Peyer's patch (tissue), 4 donors: Measurements from ENCODE around the gene PHOSPHO1. TPM values are rescaled to one million over a fixed set of nuclear protein-coding genes. Genes with fewer than 3 reads are reported as not detected.

Source experiments
- DNase-seq, 3 donors: peaks; one replicate each; pipeline ENCODE4 v3.0.0-alpha.2; 2017 to 2019
- H3K27ac ChIP-seq, 4 donors: fragments of 200-600 bp; sonication (generic); one replicate each; pipeline ENCODE4 v1.5.1; 2016 to 2019
- H3K27me3 ChIP-seq, 2 donors: fragments of 200-600 bp; sonication (generic); one replicate each; pipeline ENCODE4 v1.5.1; 2019
- H3K36me3 ChIP-seq, 3 donors: fragments of 200-600 bp; sonication (generic); one replicate each; pipeline ENCODE4 v1.5.1; 2016 to 2019
- H3K4me1 ChIP-seq, 4 donors: fragments of 200-600 bp; sonication (generic); one replicate each; pipeline ENCODE4 v1.5.1; 2016 to 2019
- H3K4me3 ChIP-seq, 4 donors: fragments of 200-600 bp; sonication (generic); 1 replicate in 3 of 4; 2 replicates in 1 of 4; pipeline ENCODE4 v1.5.1; 2016 to 2019; ENCODE audit warnings: mild to moderate bottlenecking in 1 of 4
- H3K9me3 ChIP-seq, 4 donors: fragments of 200-600 bp; sonication (generic); one replicate each; pipeline ENCODE4 v1.5.1; 2016 to 2019; ENCODE audit warnings: mild to moderate bottlenecking in 1 of 4
- POLR2A ChIP-seq, 2 donors: fragments of 450-650 bp; IDR thresholded peaks; one replicate each; pipeline ENCODE4 v1.5.1; 2017; ENCODE audit warnings: antibody characterized with exemption in 2 of 2, mild to moderate bottlenecking in 2 of 2, moderate library complexity in 2 of 2
- total RNA-seq, 4 donors: library from RNA; depleted of rRNA; stranded (reverse); fragments of >200 nt; gene quantifications; one replicate each; pipeline ENCODE4 v1.1.0, GENCODE V29; 2016
- TF ChIP-seq, protein P1 (sequence below), 6 experiments: fragments of 450-650 bp in 4 of 6; fragments of 200-600 bp in 2 of 6; sonication (generic) in 1 of 6; IDR thresholded peaks; one replicate each; pipeline ENCODE4 v1.5.1; 2017 to 2019; ENCODE audit warnings: antibody characterized with exemption in 6 of 6, mild to moderate bottlenecking in 3 of 6, moderate library complexity in 1 of 6

The PHOSPHO1 gene
- total RNA-seq, 4 donors from 2014 or later: not detected

DNA sequence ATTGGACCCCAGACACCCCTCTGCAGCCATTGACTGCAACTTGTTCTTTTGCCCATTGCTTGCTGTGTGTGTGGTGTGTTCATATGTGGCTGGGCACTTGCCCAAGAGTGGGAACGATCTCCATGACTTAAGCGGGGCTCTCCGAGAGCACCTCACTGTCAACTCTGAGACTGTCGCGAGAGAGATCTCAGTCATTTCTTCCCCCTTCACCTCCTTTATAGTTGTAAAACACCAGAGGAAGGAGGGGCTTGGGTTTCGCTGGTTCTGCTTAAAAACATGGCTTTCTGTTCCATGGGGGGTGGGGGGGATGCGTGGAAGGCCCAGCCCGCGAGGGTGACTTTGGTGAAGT is 7.4 kb downstream of the PHOSPHO1 start:
- Histone ChIP-seq H3K9me3 (no peaks in the 10 kb centered on the region), H3K36me3 (no peaks in the 10 kb centered on the region), H3K27ac (peak overlapping the region in 2 of 4 donors; percentile 12 to 68), H3K4me1 (peaks cover 0 to 31% (median 23%) of the 10 kb centered on the region in 4 donors), H3K4me3 (peak overlapping the region in 2 of 4 donors; percentile 30 to 42), H3K27me3 (no peaks in the 10 kb centered on the region)
- DNase-seq: no peak
- no peak for TF ChIP-seq POLR2A (IDR thresholded peaks at IDR 0.05)
- TF ChIP-seq, protein P1, sequence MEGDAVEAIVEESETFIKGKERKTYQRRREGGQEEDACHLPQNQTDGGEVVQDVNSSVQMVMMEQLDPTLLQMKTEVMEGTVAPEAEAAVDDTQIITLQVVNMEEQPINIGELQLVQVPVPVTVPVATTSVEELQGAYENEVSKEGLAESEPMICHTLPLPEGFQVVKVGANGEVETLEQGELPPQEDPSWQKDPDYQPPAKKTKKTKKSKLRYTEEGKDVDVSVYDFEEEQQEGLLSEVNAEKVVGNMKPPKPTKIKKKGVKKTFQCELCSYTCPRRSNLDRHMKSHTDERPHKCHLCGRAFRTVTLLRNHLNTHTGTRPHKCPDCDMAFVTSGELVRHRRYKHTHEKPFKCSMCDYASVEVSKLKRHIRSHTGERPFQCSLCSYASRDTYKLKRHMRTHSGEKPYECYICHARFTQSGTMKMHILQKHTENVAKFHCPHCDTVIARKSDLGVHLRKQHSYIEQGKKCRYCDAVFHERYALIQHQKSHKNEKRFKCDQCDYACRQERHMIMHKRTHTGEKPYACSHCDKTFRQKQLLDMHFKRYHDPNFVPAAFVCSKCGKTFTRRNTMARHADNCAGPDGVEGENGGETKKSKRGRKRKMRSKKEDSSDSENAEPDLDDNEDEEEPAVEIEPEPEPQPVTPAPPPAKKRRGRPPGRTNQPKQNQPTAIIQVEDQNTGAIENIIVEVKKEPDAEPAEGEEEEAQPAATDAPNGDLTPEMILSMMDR (IDR thresholded peaks at IDR 0.05): no peak

DNA sequence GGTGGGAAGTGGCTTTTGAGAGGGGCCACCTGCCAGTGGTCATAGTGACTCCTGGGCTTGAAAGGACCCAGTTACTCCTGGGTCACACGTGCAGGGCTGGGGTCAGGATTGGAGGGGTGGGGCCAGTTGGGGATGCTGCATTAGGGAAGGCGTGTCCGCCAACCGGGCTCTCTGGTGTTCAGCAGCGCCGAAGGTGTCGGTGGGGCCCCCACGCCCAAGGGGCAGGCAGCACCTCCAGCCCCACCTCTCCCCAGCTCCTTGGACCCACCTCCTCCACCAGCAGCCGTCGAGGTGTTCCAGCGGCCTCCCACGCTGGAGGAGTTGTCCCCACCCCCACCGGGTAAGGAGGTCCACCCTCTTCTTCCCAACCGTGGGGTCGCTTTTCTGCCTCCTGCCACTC is 10.6 kb downstream of the PHOSPHO1 start:
- no peak for TF ChIP-seq POLR2A (IDR thresholded peaks at IDR 0.05)
- TF ChIP-seq, protein P1 (IDR thresholded peaks at IDR 0.05): no peak
- Histone ChIP-seq H3K36me3 (no peaks in the 10 kb centered on the region), H3K27me3 (no peaks in the 10 kb centered on the region), H3K4me1 (peaks cover 0 to 53% (median 45%) of the 10 kb centered on the region in 4 donors), H3K27ac (peak overlapping the region; percentile 59 to 90 (median 68)), H3K4me3 (no peak overlapping the region), H3K9me3 (no peaks in the 10 kb centered on the region)
- no peak for DNase-seq

DNA sequence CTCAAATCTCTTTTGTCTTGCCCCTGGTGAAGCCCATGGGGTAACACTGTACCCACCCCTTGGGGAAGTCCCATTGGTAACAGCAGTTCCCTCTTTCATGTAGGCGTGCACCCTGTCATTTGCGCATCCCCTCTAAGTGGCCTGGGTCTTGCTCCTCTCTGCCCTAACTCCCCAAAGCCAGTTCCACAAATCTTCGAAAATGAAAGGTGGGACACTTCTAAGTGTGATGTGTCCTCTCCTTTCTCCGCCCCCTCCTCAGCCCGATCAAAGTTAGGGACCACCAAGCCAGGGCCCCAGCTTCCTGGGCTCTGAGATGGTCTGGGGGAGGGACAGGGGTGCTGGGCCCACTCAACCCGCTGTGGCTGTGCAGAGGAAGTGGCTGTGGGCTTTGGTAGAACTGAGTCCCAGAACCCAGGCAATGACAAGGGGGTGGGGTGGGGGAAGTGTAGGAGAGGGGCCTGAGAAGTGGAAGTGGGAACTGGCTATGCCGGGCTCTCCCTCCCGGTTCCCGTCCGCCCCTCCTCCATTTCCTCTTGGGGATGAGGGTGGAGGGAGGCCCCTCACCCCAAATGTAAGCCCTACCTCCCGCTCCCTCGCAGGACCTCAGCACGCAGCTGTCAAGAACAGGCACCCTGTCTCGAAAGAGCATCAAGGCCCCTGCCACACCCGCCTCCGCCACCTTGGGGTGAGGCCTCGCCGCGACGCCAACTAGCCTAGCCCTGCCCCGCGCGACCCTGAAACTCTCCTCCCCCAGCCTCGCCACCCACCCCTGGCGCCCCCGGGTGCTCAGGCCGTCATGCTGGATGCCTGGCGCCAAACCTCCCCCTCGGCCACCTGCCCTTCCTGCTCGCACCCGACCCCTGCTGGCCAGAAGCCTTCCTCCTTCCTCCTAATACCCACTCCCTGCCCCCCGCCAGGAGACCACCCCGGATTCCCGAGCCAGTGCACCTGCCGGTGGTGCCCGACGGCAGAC is 11.4 kb downstream of the PHOSPHO1 start:
- H3K27me3 ChIP-seq: no peaks in the 10 kb centered on the region
- TF ChIP-seq, protein P1 (IDR thresholded peaks at IDR 0.05): peak in 4 of 6 experiments; percentile 24 to 38 (median 29)
- no peak for TF ChIP-seq POLR2A (IDR thresholded peaks at IDR 0.05)
- H3K27ac ChIP-seq: peak overlapping the region; percentile 59 to 90 (median 68)
- H3K36me3 ChIP-seq: no peaks in the 10 kb centered on the region
- H3K9me3 ChIP-seq: no peaks in the 10 kb centered on the region
- H3K4me3 ChIP-seq: peak overlapping the region in 1 of 4 donors; percentile 16
- DNase-seq: peak in 2 of 3 donors; percentile 84 to 86
- H3K4me1 ChIP-seq: peaks cover 0 to 54% (median 43%) of the 10 kb centered on the region in 4 donors

- H3K27ac ChIP-seq: peak overlapping the region; percentile 59 to 90 (median 61)
- peak overlapping the region in 1 of 4 donors; percentile 18 for H3K4me3 ChIP-seq
Measured at GRCh38 chr17:49217651-49218413, 12.8 kb downstream of the PHOSPHO1 start.

More at GRCh38 chr17:49217651-49218413, 12.8 kb downstream of the PHOSPHO1 start:
- no peaks in the 10 kb centered on the region for H3K36me3 ChIP-seq
- H3K9me3 ChIP-seq: no peaks in the 10 kb centered on the region
- TF ChIP-seq, protein P1 (IDR thresholded peaks at IDR 0.05): no peak
- TF ChIP-seq POLR2A (IDR thresholded peaks at IDR 0.05): no peak
- H3K27me3 ChIP-seq: no peaks in the 10 kb centered on the region
- peak in 2 of 3 donors; percentile 87 to 91 for DNase-seq
- H3K4me1 ChIP-seq: peaks cover 0 to 47% (median 34%) of the 10 kb centered on the region in 4 donors
